RKO (cell line): ENCODE results near the gene CLIC4.

Experiments
- DNase-seq: peaks from one replicate; pipeline ENCODE4 v3.0.0-alpha.2; 2016; ENCODE audit warnings: low spot score

The CLIC4 gene

DNA sequence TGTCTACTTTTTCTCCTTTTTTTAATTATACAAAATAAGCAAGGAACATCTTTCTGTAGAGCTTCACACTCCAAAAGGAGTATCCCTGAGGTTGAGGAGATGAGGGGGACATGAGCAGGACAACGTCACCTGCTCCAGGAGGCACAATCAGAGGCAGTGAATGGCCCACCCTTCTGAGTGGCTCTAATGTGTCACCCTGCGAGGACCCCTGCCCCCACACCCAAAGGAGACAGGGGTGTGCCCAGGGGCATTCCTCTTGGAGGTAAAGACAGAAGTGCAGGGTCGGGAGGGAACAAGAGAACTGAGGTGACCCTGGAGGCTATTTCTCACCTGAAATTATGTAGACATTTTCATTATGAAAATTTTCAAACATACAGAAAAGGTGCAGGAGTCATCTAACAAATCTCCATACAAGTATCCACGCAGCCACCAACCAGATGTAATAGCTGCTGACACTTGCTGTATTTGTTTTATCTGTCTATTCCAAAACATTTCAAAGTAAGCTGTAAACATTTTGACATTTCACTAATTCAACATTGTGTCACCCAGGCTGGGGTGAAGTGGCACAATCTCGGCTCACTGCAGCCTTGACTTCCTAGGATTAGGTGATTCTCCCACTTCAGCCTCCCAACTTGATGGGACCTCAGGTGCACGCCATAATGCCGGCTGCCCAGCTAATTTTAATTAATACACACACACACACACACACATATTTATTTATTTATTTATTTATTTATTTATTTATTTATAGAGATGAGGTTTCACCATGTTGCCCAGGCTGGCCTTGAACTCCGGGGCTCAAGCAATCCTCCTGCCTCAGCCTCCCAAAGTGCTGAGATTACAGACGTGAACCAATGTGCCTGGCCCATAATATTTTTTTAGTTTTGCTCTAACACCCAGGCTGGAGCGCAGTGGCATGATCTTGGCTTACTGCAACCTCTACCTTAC is 114.1 kb downstream of the CLIC4 start:
- DNase-seq, result no peak

- DNase-seq, result no peak
Measured at GRCh38 chr1:24860841-24861240, 115.6 kb downstream of the CLIC4 start.

DNA sequence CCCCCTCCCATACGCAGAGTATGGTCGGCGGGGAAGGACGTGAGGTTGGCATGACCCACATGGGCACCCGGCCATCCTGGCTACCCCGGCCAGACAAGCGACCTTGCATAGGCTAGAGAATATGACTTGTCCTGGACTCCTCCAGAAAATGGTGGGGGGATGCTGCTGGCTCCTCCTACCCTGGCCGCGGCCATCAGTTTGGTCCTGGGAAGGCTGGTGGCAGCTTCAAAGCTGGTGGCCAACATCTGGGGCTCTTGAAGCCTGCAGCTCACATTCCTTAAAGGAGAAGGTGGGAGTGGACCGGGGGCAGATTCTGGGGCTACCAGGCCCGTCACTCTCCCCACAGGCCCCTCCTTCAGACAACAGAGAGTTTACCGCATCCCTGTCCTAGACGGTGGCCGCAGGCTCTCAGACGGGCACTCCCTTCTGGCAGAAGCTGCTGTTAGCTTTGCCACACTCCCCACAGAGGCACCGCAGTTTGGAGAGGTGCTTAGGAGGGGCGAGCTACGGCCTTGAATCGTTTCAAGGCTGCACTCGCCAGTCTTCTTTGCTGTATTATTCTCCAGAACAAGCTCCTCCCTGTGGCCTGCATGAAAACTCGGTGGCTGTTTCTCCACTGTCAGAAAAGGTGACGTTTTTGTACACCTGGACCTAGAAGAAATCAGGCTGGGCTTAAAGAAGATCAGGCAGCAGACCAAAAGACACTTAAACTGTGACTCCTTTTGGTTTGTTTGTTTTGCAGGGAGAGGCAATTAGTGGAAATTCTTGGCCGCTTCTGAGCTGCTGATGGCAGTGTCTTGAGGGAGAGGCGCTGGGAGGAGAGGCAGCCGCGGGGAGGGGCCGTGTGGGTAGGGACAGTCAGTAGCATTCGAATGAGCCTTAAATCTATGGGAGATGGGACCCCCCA is 116.8 kb downstream of the CLIC4 start:
- no peak for DNase-seq

DNA sequence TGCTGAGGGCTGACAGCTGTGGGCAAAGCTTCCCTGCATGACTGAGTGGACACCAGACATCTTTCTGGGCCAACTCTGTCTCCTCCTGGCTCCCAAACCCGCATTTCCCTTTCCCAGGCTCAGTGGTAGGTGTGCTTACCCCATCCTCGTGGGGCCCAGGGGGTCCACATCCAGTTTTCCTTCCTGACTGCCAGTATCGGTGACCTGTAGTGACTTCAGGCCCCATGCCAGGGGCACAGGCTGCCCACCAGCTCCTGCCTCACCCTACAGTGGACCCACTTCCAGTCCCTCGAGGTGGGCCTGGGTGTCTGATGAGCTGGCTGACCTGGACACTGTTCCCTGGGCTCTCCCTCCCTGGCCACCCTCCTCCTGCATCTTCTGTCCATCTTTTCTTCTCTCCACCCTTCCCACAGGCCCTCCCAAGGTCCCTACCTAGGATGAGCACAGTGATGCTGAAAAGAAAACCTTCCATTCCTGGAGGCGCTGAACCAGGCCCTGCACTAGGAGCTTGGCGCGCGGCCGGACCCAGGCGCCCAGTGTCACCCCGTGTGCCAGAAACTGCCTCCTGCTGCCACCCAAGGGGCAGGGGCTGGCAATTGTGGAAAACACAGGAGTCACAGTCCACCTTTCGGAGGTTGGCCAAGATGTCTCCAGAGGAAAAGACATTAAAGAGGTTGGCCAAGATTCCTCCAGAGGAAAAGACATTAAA is 117.7 kb downstream of the CLIC4 start:
- no peak for DNase-seq

DNA sequence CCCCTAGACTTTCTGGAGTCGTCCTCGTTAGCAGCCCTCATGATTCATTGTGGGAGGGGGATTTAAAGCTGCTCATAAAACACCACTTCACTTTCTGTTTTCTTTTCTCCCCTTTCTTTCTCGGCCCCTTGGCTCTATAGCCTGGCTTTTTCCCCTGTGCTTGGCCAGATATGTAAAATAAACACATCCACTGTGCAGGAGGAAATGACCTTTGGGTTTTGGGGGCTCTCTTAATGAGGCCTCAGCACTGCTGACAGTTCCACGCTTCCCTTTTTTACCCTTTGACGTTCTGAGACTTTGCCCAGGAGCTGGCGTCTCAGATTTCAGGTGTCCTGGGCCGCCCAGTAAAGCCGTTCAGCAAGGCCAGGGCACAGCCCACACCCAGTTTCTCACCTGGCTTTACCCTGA is 119.1 kb downstream of the CLIC4 start:
- no peak for DNase-seq

DNA sequence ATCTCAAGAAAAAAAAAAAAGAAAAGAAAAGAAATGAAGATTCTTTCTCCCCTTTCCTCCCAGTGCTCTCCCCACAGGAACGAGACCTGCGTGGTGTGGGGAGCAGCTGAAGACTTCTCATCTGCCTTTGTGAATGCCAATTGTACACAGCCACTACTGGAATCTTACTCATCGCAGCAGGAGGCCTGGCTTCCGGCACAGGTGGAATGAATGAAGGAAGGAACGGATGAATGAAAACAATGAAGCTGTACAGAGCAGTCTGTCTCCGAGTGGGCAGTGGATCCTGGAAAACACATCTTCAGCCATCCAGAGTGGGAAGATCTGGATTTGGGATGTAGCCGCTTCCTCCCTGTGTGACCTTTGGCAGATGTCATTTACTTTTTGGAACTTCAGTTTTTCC is 119.9 kb downstream of the CLIC4 start:
- no peak for DNase-seq

GRCh38 chr1:24865587-24865986 is 120.3 kb downstream of the CLIC4 start:
- no peak for DNase-seq

GRCh38 chr1:24866211-24867083 is 121.2 kb downstream of the CLIC4 start:
- DNase-seq, result no peak

GRCh38 chr1:24867084-24867870 is 122.0 kb downstream of the CLIC4 start:
- no peak for DNase-seq

DNA sequence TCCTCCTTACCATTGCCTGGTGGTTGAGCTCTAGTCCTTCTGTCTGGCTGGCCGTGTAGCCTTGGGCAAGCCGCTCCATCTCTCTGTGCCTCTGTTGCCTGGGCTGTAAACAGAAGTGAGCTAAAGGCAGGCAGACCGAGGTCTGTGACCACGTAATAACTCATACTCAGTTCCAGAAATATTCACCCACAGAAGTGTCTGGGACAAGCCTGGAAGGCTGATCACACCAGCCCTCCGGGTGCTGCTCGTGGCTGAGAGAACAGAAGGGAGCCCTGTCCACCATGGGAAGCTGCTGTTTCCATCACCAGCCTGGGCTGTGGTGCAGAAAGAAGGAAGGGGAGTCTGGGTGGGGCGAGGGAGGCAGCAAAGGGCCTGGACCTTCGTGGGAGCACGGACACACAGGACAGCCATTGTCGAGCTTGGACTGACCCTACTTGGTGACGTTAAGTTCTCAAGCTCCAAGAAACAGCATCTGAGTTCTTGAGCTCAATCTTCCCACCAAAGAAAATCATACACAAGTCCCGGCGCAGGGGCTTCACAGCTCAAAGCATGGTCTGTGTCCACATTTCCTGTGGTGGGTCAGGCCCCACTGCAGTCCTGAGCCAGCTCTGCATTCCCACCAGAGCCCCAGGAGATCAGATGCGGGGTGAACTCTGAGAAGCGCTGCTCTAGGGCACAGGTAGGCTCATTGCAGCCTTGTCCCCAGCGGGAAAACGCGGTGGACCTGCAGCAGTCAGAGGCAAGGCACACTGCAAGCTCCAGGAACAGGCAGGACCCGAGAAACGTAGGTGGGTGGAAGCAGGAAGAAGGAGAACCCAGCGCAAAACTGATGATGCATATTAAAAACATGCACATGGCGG is 123.0 kb downstream of the CLIC4 start:
- no peak for DNase-seq

DNA sequence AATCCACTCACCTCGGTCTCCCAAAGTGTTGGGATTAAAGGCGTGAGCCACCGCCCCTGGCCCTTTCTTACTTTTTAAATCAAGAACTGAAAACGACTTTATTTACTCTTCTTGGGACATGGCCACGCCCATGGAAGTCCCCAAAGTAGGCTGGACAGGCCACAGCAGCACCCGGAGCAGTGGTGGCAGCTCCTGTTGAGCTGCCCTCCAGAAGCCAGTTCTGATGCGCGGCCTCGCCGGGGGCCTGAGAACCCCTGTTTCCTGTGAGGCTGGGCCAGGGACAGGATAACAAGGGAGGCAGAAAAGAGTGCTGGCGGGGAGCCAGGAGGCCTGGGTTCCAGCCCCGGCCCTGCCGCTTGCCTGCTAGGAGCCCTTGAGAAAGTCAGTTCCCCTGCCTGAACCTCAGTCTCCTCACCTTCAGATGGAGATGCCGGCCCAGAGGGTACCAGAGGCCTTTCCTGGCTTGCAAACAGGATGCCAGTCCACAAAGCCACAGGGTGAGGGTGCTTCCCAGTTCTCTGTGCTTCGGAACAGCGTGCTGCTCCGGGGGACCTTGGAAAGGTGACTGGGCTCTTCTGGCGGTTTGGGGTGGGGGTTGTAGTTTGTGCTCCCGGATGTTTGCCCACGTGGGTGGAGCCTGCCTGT is 125.4 kb downstream of the CLIC4 start:
- no peak for DNase-seq

- no peak for DNase-seq
Measured at GRCh38 chr1:24871306-24871901, 126.2 kb downstream of the CLIC4 start.

- DNase-seq, result no peak
Measured at GRCh38 chr1:24872061-24872850, 127.0 kb downstream of the CLIC4 start.

- no peak for DNase-seq
Measured at GRCh38 chr1:24873148-24873547, 127.9 kb downstream of the CLIC4 start.

- no peak for DNase-seq
Measured at GRCh38 chr1:24874056-24874455, 128.8 kb downstream of the CLIC4 start.

GRCh38 chr1:24874611-24875234 is 129.5 kb downstream of the CLIC4 start:
- DNase-seq, result no peak

DNA sequence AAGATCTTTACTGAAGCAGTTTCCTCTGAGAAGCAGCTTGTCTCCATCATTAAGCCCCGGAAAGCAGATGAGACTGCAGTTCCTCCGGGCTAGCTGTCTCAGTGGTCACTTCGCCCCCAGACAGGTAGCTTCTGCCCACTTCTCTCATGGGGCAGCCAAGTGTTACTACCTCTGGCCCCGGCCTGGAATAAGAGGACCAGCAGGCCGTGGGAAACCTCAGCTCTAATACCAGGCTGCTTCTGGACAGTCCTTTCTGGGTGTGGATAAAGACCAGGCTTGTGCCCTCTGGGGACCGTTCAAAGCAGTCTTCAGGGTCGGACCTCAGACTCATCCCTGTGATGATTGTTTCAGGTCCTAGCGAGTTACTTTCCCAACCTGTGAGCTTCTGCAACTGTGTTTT is 130.0 kb downstream of the CLIC4 start:
- DNase-seq, result no peak
